GM21367 (cell line): ENCODE measurements around the gene N4BP3.

Experiments used
- ATAC-seq: cut with Tn5 transposase; IDR thresholded peaks from one replicate; pipeline ENCODE4 v1.9.1; 2021; ENCODE audit not compliant: unreplicated experiment

The N4BP3 gene

DNA sequence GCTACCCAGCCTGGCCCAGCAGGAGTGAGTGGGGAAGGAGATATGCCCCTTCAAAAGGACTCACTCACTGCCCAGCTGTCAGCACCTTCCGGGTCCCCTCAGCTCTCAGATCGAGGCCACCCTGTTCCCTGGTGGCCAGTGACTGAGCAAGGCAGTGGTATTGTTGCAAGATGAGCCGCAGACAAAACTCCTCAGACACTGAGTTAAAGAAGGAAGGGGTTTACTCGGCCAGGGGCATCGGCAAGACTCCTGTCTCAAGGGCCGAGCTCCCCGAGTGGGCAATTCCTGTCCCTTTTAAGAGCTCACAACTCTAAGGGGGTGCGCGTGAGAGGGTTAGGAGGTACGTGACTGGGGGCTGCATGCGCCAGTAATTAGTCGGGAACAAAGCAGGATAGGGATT lies 9.7 kb upstream of the N4BP3 start:
- ATAC-seq = no peak

DNA sequence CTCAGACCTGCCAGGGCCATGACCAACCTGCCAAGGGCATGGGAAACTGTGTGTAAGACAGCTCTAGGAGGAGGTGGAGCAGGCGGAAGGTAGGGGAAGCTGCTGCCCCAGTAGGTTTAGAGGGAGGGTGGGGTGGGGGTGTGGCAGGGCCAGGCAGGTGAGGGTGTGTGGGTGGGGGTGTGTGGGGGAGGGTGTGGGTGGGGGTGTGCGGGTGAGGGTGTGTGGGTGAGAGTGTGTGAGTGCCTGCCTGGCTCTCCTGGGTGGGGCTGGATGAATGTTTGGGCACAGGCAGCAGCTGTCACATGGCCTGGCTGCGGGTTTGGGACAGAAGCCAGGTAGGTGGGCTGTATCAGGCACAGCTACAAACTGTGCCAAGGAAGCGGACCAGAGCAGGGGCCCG lies 8.8 kb upstream of the N4BP3 start:
- no peak for ATAC-seq

DNA sequence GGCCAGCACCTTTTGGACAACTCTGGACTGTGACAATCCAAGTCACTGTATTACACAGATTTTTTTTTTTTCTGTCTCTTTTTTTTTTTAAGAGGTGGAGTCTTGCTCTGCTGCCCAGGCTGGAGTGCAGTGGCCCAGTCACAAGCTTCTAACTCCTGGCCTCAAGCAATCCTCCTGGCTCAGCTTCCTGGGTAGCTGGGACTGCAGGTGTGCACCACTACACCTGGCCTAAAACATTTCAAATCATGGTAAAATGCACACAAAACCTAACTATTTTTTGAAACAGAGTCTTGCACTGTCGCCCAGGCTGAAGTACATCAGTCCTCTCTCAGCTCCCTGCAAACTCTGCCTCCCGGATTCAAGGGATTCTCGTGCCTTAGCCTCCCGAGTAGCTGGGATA lies 7.2 kb upstream of the N4BP3 start:
- no peak for ATAC-seq

DNA sequence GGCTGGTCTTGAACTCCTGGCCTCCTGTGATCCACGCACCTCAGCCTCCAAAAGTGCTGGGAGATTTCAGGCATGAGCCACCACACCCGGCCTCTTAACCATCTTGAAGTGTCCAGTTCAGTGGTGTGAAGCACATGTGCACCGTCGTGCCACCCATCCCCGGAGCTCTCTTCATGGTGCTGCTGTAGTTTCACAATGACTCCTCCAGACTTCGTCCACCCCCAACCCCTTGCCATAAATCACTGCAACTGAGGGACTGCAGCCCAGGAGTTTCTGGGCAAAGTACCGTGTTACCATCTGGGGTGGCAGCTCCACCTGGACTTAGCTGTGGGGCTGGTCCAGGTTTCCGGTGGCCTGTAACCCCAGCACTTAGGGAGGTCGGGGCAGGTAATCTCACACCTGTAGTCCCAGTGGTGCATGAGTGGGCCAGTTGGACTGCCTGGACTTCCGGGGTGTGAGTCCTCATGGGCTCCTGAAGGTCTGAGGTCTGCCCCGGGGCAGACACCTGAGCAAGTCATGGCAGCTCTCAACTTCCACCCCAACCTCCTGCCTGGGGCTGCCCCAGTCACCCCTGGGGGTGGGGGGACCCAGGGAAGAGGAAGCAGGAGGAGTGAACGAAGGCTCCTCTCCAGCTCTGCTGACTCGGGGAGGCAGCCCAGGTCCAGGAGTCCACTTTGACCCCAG lies 6.6 kb upstream of the N4BP3 start:
- ATAC-seq = no peak

DNA sequence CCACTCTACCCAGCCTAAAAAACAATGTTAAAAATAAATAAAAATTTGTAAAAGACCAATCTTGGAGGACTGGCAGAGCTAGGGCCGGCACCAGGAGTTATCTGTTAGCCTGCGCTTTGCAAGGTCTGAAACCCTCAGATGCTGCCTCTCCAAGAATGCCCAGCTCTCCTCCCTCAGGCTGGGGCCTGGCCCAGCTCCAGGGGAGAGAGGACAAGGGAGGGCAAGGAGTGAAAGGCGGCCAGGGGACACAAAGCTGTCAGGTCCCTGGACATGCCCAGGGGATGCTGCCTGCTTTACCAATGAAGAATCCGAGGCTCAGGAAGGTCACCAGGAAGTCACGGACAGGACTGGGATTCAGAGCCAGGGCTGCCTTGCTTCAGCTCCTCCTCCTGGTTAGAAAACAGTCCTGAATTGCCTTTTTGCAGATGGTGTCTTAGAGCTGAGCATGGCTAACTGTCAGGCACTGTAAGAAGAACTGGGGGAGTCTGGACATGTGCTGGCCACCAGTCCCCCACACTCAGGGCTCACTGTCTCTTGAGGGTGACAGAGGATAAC lies 5.5 kb upstream of the N4BP3 start:
- ATAC-seq = no peak

DNA sequence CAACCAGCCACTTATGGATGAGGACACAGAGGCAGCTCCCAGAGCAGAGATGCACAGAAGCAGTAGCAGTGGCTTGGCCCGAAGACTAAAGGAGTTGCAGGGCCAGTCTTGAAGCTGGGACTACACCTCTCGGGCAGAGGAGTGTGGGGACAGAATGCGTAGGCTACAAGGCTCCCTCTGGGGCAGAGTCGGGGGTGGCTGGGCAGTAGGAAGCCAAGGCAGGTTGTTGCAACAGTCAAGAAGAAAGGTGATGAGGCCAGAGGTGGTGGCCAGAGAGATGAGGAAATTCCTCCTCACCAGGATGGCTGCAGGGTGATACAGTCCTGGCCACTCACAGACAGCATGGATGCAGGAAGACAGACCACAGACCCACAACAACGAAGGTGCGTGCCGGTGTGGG lies 4.9 kb upstream of the N4BP3 start:
- no peak for ATAC-seq

DNA sequence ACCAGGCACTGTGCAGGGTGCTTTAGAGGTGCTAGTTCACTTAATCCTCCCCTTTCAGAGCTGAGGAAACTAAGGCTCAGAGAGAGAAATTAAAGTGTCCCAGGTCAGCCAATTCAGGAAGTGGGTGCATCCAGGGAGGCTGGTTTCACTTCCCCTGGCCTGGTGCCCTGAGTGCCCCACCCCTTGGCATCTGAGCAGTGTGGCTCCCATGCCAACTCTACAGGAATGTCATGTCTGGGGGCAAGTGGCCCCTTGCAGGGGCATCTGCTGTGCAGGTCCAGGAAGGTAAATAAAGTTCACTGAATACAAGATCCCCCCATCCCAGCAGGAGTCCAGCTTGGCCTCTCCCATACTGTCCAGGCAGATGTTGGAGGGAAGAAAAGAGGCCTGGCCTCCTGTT lies 4.4 kb upstream of the N4BP3 start:
- no peak for ATAC-seq

DNA sequence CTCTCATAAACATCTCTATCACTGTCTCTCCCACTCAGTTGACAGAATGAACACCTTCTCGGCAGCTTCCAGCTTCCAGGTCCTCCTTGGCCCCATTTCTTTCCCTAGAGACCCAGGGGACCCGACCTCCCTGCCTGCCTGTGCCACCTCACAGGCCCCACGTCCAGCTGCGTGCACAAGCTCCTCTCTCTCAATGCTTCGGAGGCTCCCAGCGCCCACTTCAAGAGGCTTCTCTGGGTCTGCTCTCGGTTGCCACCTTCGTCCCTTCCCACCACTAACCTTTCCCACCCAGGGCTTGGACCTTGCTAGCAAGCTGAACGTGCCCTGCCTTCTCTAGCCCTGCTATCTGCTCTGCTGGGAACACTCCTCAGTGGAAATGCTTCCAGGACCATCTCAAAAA lies 2.8 kb upstream of the N4BP3 start:
- no peak for ATAC-seq

DNA sequence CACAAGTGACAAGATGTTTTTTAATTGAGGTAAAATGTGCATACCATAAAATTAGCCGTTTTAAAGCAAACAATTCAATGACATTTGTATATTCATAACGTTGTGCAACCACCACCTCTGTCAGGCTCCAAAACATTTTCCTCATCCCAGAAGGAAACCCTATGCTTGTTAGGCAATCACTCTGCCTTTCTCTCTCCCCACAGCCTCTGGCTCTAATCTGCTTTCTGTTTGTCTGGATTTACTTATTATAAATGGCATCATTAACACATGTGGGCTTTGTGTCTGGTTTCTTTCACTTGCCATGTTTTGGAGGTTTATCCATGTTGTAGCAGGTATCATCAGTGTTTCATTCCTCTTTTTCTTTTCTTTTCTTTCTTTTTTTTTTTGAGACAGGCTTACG lies 1.4 kb upstream of the N4BP3 start:
- ATAC-seq = no peak

DNA sequence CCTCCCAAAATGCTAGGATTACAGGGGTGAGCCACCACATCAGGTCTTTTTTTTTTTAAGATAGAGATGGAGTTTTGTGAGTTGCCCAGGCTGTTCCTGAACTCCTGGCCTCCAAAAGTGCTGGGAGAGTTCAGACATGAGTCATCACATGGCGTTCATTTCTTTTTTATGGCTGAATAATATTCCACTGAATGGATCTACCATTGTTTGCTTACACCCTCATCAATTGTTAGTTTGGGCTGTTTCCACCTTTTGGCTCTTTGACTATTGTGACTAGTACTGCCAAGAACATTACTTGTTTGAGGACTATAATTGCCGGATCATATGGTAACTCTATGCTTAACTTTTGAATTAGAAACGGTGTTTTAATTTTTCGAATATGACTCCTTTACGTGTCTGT lies 787 bp upstream of the N4BP3 start:
- no peak for ATAC-seq

DNA sequence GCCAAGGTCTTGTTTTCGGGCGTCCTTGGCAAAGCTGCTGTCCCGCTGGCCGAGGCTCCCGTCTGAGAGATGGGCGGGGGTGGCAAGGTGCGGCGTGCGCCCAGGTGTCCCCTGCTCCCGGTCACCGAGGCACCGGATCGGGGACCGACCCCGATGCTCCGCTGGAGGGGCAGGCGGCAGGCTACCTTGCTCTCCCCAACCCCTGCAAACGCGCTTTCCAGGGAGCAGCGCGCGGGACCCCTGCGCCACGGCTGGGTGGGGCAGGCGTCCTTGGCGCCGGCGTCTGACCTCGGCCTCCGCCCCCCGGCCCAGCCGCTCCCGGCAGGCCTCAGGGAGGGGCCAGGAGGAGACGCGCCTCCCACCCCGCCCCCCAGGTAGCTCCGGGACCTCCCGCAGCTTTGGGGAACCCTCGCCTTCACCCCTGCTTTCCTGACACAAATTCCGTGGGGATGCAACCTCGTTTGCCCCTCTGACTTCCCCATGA lies 551 bp downstream of the N4BP3 start:
- no peak for ATAC-seq

DNA sequence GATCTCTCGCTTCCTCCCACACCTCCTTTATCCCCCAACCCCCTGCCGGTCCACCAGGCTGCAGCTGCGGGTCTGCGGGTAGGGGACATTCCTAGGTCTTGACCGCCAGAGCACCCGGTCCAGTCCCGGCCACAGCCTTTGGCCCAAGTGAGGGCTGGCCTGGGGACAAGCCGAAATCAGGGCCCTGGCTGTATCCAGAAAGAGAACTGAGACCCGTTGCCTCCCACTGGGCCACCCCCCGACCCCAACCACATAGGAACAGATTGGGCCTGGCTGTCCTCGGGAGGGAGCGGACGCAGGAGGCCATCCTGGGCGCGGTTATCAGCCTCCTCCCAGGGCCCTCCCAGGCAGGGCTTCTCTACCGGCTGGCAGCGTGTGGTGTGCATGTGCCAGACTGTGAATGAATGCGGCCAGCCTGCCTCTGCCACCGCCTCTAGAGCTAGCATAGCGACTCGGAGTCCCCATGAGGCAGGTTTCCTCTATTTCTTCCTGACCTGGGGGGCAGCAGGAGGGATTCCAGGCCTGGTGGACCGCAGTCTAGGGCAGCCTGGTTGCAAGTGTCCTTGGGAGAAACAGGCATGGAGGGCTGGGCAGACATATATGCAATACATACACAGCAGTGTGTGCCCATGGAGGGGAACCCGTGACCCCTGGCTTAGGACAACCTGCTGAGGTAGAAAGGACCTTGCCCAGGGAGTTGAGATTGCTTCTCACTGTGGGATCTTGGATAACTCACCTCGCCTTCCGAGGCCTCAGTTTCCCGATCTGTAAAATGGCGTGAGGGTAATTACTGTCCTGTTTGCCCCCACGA lies 1.2 kb downstream of the N4BP3 start:
- ATAC-seq = no peak

DNA sequence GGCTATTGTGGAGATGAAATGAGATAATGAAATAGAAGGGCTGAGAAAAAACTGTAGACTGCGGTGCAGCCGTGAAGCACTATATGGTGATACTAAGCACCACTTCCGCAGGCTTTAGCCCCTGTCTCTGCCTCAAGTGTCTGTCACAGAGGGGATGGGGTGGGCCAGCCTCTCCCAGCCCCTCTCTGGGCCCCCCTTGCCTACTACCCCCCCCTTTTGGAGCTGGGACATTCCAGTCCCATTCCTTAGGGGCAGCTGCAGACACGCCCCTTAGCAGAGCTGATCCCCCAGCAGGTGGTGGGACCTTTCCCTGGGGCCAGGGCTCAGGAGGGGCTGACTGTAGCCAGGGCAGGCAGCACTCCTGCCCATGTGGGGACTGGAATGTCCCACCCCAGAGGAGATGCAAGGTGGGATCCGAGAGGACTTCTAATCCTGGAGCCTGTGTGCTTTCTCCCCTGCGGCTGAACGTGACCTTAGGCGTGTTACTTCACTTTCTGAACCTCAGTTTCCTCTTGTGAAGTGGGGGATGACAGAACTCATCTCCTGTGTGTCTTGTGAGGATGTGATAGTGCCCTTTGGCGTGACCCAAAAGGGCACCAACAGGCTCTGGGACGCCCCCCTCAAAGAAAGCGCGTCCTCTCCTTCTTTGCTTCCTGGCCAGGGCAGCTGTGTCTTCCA lies 1.9 kb downstream of the N4BP3 start:
- no peak for ATAC-seq

DNA sequence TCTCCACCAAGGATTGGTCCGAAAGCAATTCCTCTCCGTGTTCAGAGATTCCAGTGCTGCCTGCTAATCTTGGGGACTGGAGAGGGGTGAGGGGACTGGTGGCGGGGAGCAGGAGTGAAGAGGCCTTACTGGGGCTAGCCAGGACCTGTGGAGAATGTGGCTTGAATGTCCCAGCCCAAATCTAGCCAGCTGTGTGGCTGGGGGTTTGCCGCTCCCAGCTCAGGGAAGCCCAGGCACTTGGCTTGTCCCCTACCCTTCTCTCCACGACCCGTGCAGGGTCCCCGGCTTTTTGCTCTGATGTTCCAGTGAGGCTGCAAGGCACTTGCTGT lies 2.4 kb downstream of the N4BP3 start:
- ATAC-seq = no peak

DNA sequence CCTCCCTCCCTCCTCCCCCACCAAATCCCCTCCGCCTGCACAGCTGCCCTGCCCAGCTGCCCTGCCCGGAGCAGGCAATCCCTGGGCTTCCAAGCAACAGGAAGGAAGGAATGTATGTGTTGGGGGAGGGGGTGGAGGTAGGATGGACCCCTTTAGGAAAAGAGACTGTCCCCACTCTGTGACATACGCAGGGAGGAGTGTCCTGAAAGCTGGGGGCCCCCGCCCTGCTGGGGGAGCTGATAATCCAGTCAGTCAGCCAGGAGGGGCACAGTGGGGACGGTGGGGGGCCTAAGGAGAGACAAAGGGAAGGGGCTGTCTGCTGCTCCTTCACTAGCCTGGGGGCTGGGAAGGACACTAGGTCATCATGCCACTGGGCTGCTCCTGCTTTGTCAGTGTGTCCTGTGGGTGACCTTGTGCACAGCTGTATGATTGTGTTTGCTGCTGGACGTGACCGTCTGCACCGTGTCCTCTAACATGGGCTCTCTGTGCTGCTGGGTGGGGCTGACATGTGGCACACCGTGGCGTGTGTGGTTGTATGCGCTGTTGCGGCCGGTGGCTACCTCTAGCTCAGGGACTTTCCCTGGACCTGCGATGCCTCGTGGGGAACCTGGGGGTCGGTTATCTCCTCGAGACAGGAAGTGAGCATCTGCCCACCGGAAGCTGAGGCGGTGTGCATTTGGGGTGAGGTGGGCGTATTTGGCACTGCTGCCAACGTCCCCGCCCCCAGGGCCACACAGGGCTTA lies 3.0 kb downstream of the N4BP3 start:
- ATAC-seq = peak; percentile 31

DNA sequence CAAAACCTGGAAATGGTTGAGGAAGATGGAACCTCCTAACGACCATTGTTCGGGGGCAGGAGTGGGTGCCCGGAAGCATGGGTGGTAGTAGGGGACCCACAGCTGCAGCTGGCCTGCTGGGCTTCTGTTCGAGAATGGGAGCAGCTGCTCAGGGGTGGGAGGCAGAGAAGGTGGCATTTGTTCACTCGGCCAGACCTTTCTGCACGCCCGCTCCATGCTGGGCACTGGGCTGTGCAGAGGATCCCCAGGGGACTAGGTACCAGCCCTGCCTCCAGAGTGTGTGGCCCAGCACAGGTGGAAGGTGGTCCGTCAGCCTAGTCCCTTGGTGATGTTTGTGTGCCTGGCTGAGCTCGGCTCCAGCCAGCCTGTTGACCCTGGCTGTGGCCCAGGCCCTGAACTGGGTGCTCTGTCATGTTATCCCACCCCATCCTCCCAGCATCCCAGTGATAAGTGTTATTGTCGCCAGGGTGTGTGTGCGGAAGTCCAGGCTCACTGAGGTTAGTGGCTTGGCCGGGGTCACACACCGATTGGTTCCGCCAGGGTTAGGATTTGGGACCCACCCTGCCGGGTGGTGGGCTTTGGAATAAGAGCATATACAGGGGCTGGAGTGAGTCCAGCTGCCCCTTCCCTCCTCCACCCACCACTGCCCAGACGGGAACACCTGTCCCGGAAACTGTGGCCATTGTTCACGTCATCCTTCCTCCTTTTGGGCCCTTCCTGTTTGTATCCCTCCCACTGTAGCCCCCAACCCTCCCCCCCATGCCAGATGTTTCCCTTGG lies 4.8 kb downstream of the N4BP3 start:
- ATAC-seq = no peak

DNA sequence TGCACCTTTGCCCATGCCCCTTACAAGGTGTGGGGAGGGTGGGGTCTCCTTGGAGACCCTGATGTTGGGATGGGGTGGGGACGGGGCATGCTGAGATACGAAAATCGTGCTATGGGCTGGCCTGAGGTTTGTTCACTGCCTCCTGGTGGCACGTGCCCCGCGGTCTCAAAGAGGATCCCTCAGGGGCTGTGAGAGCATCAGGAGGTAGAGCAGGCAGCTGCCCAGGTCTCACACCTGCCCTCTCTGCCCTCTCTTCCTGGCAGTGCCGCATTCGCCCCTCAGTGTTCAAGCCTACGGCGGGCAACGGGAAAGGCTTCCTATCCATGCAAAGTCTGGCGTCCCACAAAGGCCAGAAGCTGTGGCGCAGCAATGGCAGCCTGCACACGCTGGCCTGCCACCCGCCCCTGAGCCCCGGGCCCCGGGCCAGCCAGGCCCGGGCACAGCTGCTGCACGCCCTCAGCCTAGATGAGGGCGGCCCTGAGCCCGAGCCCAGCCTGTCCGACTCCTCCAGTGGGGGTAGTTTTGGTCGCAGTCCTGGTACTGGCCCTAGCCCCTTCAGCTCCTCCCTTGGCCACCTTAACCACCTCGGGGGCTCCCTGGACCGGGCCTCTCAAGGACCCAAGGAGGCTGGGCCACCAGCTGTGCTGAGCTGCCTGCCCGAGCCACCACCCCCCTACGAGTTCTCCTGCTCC lies 6.7 kb downstream of the N4BP3 start:
- no peak for ATAC-seq

DNA sequence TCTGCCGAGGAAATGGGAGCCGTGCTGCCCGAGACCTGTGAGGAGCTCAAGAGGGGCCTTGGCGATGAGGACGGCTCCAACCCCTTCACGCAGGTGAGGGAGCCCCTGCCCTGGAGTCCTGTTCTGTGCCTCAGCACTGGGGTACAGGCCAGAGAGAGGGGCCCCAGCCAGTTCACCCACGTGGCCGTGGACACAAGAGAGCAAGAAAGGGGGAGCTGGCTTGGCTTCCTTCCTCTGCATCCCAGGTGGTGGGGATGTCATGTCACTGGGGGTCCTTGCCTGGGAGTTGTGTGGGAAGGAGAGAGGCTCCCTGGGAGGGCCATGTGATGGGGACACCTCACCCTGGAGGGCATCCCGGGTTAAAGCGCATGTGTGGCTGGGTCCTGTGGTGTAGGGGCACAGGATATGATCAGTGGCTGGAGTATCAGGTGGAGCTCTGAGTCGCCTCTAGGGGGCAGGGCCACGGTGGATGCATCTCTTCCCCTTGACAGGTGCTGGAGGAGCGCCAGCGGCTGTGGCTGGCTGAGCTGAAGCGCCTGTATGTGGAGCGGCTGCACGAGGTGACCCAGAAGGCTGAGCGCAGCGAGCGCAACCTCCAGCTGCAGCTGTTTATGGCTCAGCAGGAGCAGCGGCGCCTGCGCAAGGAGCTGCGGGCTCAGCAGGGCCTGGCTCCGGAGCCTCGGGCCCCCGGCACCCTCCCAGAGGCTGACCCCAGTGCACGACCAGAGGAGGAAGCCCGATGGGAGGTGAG lies 7.5 kb downstream of the N4BP3 start:
- ATAC-seq = peak; percentile 66
